Liver (tissue), 3 donors: ENCODE data around the gene PVRIG.
A peak's percentile ranks its signal among the peaks of the same experiment; 100 is the strongest.

Experiments
- EGR1 ChIP-seq, 2 donors: IDR thresholded peaks; 2 replicates each; pipeline ENCODE4 v1.6.1; 2016 to 2018; ENCODE audit warnings: antibody characterized with exemption in 2 of 2, low read depth in 2 of 2
- GABPA ChIP-seq, 2 donors: IDR thresholded peaks in 1 of 2; conservative IDR thresholded peaks in 1 of 2; 2 replicates each; pipeline ENCODE4 v1.6.1; 2016; ENCODE audit warnings: antibody characterized with exemption in 2 of 2, mild to moderate bottlenecking in 1 of 2, moderate library complexity in 1 of 2
- JUND ChIP-seq, 2 donors: IDR thresholded peaks; 2 replicates each; pipeline ENCODE4 v1.6.1; 2016; ENCODE audit warnings: antibody characterized with exemption in 2 of 2
- RAD21 ChIP-seq, 2 donors: IDR thresholded peaks; 2 replicates each; pipeline ENCODE4 v1.6.1; 2016; ENCODE audit warnings: antibody characterized with exemption in 2 of 2, mild to moderate bottlenecking in 2 of 2
- SP1 ChIP-seq: IDR thresholded peaks from 2 replicates; pipeline ENCODE4 v1.6.1; 2018; ENCODE audit warnings: antibody characterized with exemption, mild to moderate bottlenecking
- TAF1 ChIP-seq: conservative IDR thresholded peaks from 2 replicates; pipeline ENCODE4 v1.6.1; 2016; ENCODE audit warnings: antibody characterized with exemption, mild to moderate bottlenecking
- YY1 ChIP-seq: IDR thresholded peaks from 2 replicates; pipeline ENCODE4 v1.6.1; 2016; ENCODE audit warnings: antibody characterized with exemption, mild to moderate bottlenecking
- TF ChIP-seq, protein P1 (sequence below): fragments of 150-350 bp; IDR thresholded peaks from 2 replicates; pipeline ENCODE4 v1.5.1; 2017; ENCODE audit warnings: improper control_type of control experiment, low read depth, low read length; ENCODE audit not compliant: missing input control
- TF ChIP-seq, protein P2 (sequence below): IDR thresholded peaks from 2 replicates; pipeline ENCODE4 v1.6.1; 2016; ENCODE audit warnings: antibody characterized with exemption, mild to moderate bottlenecking
- TF ChIP-seq, protein P3 (sequence below): IDR thresholded peaks from 2 replicates; pipeline ENCODE4 v1.6.1; 2016; ENCODE audit warnings: antibody characterized with exemption
- TF ChIP-seq, protein P4 (sequence below): IDR thresholded peaks from 2 replicates; pipeline ENCODE4 v1.6.1; 2016; ENCODE audit warnings: antibody characterized with exemption
- TF ChIP-seq, protein P5 (sequence below): IDR thresholded peaks from 2 replicates; pipeline ENCODE4 v1.6.1; 2016; ENCODE audit warnings: antibody characterized with exemption
- donor health status: healthy.
- donor health status: healthy.

DNA sequence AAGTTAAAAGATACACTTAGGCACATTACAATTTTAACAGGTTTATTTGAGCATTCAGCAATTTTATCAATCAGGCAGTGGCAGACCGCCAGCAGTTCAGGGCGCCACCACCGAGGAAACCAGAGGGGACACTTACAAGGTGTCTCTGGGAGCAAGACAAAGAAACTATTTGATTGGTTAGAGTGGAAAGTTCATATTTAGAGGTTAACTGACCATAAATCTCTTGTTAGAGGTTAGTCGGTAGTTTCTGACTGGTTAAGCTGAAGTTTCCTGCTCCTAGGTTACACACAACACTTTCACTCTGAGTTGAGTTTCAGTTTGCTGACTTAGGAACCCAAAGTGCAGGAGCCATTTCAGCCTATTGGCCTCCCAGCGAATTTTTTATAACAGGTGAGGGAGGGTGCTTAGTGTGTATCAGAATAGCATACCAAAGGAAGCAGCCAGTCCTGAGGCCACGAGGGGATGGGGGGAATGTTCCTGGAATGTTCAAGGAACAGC is 10.8 kb upstream of the PVRIG start:
- TF ChIP-seq, protein P1, sequence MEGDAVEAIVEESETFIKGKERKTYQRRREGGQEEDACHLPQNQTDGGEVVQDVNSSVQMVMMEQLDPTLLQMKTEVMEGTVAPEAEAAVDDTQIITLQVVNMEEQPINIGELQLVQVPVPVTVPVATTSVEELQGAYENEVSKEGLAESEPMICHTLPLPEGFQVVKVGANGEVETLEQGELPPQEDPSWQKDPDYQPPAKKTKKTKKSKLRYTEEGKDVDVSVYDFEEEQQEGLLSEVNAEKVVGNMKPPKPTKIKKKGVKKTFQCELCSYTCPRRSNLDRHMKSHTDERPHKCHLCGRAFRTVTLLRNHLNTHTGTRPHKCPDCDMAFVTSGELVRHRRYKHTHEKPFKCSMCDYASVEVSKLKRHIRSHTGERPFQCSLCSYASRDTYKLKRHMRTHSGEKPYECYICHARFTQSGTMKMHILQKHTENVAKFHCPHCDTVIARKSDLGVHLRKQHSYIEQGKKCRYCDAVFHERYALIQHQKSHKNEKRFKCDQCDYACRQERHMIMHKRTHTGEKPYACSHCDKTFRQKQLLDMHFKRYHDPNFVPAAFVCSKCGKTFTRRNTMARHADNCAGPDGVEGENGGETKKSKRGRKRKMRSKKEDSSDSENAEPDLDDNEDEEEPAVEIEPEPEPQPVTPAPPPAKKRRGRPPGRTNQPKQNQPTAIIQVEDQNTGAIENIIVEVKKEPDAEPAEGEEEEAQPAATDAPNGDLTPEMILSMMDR = peak; percentile 13
- TF ChIP-seq, protein P2, sequence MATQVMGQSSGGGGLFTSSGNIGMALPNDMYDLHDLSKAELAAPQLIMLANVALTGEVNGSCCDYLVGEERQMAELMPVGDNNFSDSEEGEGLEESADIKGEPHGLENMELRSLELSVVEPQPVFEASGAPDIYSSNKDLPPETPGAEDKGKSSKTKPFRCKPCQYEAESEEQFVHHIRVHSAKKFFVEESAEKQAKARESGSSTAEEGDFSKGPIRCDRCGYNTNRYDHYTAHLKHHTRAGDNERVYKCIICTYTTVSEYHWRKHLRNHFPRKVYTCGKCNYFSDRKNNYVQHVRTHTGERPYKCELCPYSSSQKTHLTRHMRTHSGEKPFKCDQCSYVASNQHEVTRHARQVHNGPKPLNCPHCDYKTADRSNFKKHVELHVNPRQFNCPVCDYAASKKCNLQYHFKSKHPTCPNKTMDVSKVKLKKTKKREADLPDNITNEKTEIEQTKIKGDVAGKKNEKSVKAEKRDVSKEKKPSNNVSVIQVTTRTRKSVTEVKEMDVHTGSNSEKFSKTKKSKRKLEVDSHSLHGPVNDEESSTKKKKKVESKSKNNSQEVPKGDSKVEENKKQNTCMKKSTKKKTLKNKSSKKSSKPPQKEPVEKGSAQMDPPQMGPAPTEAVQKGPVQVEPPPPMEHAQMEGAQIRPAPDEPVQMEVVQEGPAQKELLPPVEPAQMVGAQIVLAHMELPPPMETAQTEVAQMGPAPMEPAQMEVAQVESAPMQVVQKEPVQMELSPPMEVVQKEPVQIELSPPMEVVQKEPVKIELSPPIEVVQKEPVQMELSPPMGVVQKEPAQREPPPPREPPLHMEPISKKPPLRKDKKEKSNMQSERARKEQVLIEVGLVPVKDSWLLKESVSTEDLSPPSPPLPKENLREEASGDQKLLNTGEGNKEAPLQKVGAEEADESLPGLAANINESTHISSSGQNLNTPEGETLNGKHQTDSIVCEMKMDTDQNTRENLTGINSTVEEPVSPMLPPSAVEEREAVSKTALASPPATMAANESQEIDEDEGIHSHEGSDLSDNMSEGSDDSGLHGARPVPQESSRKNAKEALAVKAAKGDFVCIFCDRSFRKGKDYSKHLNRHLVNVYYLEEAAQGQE = no peak
- TF ChIP-seq, protein P3, sequence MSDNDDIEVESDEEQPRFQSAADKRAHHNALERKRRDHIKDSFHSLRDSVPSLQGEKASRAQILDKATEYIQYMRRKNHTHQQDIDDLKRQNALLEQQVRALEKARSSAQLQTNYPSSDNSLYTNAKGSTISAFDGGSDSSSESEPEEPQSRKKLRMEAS = no peak
- TF ChIP-seq, protein P4, sequence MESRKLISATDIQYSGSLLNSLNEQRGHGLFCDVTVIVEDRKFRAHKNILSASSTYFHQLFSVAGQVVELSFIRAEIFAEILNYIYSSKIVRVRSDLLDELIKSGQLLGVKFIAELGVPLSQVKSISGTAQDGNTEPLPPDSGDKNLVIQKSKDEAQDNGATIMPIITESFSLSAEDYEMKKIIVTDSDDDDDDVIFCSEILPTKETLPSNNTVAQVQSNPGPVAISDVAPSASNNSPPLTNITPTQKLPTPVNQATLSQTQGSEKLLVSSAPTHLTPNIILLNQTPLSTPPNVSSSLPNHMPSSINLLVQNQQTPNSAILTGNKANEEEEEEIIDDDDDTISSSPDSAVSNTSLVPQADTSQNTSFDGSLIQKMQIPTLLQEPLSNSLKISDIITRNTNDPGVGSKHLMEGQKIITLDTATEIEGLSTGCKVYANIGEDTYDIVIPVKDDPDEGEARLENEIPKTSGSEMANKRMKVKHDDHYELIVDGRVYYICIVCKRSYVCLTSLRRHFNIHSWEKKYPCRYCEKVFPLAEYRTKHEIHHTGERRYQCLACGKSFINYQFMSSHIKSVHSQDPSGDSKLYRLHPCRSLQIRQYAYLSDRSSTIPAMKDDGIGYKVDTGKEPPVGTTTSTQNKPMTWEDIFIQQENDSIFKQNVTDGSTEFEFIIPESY = no peak
- TF ChIP-seq EGR1 (IDR thresholded peaks at IDR 0.05; ENCODE audit: low read depth in 2 of 2) = no peak
- TF ChIP-seq GABPA (IDR thresholded peaks at IDR 0.05 in 1 of 2, conservative IDR thresholded peaks at IDR 0.05 in 1 of 2) = no peak
- no peak for TF ChIP-seq JUND (IDR thresholded peaks at IDR 0.05)
- no peak for TF ChIP-seq YY1
- TF ChIP-seq TAF1 = no peak
- TF ChIP-seq, protein P5, sequence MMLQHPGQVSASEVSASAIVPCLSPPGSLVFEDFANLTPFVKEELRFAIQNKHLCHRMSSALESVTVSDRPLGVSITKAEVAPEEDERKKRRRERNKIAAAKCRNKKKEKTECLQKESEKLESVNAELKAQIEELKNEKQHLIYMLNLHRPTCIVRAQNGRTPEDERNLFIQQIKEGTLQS = no peak
- no peak for TF ChIP-seq RAD21 (IDR thresholded peaks at IDR 0.05)
- TF ChIP-seq SP1 = no peak
